GM21390 (cell line): Measurements from ENCODE around the gene OSCAR.

ENCODE experiments used
- ATAC-seq: cut with Tn5 transposase; IDR thresholded peaks from one replicate; pipeline ENCODE4 v1.9.1; 2021; ENCODE audit not compliant: unreplicated experiment

The OSCAR gene

DNA sequence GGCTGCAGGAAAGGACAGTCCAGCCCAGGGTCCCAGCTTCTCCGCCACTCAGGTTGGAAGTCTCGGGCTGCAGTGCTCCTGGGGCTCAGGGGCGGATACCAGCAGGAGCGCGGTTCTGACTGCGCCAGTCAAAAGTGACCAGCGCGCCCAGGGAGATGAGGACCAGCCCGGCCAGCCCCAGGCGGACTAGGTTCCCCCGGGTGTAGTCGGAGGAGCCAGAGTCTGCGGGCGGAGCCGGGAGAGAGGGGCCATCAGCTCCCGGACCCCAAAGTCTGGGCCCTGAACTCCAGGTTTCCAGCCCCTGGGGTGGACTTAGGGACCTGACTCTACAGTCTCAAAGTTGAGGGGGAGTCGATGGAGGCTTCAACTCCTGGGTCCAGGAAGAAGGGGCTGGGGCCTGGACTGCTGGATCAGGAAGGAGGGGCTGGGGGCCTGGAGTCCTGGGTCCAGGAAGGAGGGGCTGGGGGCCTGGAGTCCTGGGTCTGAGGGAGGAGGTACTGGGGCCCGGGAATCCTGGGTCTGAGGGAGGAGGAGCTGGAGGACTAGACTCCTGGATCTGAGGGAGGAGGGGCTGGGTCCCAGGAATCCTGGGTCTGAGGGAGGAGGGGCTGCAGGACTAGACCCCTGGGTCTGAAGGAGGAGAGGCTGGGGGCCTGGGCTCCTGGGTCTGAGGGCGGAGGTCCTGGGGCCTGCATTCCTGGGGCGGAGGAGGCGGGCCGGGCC is 5.3 kb downstream of the OSCAR start:
- ATAC-seq = no peak

DNA sequence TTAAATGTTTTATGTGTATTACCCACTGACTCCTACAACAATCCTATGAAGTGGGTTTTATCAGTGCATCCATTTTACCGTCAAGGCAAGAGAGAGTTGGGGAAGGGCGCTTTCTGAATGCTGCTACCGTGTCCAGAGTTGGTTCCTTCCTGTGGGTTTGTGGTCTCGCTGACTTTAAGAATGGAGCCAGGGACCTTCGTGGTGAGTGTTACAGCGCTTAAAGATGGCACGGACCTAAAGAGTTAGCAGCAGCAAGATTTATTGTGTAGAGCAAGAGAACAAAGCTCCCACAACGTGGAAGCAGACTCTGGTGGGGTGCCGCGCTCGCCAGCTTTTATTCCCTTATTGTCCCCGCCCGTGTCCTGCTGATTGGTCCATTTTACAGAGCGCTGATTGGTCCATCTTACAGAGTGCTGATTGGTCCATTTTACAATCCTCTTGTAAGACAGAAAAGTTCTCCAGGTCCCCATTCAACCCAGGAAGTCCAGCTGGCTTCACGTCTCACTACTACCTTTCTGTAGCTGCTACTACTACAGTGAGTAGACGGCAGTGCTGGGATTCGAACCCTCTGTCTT is 6.1 kb downstream of the OSCAR start:
- ATAC-seq = no peak

DNA sequence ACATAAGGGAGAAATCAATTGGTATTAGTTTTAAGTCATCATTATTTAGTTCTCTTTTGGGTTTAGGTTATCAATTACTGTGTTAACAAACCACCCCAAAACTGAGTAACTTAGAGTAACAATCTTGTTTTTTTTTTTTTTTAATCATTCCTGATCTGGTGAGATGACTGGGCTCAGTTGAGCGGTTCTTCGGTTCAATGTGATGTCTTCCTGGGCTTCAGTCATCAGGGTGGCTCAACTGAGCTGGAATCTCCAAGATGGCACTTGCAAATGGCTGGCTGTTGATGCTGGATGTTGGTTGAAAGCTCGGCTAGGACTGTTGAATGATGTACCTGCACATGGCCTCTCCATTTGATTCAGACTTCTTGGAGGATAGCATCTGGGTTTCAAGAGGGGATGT is 16.2 kb downstream of the OSCAR start:
- no peak for ATAC-seq

DNA sequence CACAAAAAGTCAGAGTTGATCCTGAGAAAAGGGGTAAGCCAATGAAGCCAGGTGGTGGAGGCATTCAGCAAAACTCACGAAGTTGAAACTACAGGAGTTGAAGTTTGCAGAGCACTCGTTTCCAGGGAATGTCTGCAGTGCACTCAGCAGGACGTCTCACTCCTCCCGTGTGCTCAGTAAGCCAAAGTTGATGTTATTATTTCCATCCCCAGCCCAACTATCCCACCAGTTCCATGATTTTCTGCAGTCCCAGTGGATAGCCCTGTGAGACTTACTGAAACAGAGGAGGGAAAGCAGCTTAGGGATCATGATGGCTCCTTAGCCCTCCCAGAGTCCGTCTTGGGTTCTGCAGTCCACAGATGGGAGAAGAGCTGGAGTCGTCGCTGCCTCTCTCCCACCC is 19.6 kb downstream of the OSCAR start, which contains the start of gene TARM1:
TARM1 (minus strand) TSS at position 334 of the 400 bp plus-strand sequence; CDS start at position 309, 25 bp downstream.
- no peak for ATAC-seq

DNA sequence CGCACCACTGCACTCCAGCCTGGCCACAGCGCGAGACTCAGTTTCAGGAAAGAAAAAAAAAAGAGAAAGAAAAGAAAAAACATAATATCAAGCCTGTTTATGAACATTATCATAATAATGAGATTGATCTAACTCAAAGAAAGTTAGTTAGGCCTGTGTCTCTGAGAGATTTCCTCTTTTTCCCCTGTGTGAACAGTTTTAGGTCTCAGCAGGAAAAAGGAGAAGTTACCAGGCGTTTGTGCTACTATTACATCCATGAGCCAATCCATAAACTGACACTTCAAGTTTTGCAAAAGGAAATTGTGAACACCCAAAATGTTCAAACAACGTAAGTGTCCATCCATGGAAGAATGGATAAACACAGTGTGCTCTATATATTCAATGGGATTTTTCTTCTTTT is 23.3 kb downstream of the OSCAR start:
- ATAC-seq = no peak

DNA sequence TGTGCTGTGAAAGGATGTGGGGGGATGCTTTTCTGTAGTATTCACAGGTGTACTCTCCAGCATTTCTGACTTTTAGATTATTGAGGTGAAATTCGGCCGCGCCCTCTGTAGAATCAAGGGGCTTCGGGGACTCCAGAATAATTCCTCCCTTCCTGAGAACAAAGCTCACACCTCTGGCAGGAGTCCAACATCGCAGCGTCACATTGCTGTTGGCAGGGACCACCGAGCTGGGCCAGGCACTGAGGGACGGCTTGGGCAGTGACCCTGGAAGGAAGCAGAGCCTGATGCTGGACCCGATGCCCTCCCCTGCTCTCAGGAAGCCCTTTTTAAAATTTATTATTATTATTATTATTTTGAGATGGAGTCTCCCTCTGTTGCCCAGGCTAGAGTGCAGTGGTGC is 25.8 kb downstream of the OSCAR start:
- ATAC-seq = no peak

DNA sequence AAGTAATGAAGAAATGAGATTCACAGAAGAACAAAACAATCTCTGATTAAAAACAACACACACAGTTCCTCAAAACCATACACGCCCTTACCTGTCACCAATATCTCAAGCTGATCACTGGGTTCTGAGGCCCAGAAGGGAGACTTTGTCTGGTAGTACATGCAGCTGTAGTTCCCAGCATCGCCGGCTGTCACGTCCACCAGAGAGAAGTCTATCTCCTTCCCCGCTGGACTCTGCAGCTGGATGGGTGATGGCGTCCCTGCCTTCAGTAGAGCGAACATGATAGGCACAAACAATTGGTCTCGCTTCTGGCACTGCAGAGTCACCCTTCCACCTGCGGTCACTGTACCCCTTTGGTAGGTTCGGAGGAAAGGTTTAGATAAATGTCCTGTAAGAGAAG is 26.8 kb downstream of the OSCAR start:
- ATAC-seq = no peak

DNA sequence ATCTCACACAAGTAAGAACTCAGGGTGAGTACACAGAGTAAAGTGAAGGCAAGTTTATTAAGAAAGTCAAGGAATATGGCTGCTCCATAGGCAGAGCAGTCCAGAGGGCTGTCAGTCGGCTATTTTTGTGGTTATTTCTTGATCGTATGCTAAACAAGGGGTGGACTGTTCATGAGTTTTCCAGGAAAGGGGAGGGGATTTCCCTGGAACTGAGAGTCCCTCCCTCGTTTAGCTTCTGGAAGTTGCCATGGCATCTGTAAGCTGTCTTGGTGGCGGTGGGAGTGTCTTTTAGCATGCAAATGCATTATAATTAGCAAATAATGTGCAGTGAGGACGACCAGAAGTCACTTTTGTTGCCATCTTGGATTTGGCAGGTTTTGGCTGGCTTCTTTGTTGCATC is 31.1 kb downstream of the OSCAR start:
- ATAC-seq = no peak

DNA sequence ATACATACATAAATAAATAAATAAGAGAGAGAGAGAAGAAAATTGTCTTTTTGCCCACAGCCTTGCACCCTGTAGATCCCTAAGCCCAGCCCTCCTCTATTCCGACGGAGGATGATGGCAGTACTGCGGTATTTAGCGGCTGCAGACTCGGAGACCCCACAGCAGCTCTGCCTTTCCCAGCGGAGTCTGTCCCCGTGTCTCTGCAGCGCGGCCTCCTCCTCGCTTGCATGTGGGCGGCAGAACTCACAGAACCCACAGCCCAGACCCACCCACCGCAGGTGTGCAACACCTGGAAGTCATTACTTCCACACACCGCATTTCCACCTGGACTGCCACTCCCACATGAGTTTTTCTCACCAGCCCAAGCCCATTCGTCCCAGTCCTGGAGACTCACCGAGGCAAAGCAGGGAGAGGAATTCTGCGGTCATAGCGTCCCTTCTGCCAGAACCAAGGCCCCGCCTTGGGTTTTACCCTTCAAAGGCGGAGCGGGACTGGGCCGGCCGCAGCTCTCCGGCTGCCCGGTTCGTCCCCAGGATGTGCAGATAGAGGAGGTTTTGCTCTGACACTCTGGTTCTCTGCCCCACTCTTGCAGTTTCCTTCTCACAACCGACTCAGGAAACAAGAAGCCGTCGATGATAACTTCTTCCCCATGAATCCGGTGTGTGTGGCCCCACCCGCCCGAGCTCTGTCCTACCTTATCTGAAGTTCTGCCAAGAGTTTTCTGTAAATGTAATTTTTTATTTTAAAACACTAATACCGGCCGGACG is 37.1 kb downstream of the OSCAR start, which contains the start of gene VSTM1:
VSTM1 (minus strand) TSS at position 548 of the 767 bp plus-strand sequence; CDS start at position 428, 120 bp downstream.
- ATAC-seq = no peak

DNA sequence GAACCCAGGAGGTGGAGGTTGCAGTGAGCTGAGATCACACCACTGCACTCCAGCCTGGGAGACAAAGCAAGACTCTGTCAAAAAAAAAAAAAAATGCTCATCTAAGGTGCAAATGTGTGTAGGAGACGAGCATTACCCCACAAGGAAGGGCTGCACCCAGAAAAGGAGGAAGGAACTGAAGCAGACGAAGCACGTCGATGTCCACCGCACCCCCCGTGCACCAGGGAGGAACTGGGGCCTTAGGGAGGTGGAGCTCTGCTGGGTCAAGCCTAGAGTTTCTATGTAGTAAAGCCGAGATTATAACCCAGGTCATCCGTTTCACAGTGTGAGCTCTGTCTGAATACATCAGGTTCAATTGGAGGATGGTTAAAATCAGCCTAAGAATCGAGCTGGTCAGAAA is 38.0 kb downstream of the OSCAR start:
- ATAC-seq = no peak

DNA sequence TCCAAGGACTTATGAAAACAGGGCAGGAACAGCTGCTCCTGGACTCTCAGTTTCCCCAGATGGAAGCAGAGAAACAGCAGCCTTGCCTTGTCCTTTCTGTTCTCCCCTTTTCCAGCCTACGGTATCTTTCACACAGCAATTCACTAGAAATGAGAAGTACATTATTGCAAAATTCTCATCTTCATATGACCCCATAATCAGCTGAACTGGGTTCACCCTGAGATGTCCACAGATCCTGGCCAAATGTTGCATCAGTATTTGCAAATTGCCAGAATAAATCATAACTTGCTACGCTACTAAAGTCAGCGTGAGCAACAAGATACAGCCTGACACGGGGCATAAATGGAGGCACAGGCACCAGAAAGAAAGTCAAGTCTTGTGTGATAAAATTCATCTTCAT is 53.0 kb downstream of the OSCAR start:
- ATAC-seq = no peak

DNA sequence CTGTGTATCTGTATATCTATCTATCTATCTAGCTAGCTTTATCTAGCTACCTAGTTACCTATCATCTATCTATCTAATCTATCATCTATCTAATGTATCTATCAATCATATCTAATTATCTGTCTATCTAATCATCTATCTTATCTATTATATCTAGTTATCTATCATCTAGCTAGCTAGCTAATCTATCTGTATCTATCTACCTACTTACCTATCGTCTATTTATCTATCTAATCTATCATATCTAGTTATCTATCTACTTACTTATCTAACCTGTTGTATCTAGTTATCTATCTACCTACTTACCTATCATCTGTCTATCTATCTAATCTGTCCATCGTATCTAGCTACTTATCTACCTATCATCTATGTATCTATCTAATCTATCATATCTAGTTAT is 54.8 kb downstream of the OSCAR start:
- no peak for ATAC-seq
